Measurements from ENCODE around the gene FNDC3A. TPM values are rescaled to one million over a fixed set of nuclear protein-coding genes. Genes with fewer than 3 reads are reported as not detected.
A peak's percentile ranks its signal among the peaks of the same experiment; 100 is the strongest.

The FNDC3A gene
- total RNA-seq, 1 donor: 50.7 TPM

DNA sequence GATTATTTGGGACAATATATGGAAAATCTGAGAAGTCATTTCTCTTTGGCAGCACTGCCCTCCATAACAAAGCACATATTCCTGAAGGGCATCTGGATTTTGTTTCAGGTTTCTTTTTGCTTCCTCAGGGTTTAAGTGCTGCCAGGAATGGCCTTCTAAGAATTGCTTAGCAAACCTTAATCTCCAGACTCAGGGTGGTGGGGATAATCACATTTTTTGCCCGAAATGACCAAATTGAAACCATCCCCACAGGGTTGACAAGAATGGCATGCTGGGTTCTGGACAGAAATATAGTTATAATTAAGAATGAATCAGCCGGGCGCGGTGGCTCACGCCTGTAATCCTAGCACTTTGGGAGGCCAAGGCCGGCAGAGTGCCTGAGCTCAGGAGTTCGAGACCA is 265.6 kb downstream of the FNDC3A start:
- Histone ChIP-seq H3K27ac (ENCODE audit: low read depth, low read length) (no peak overlapping the region), H3K9me3 (ENCODE audit: low read depth, low read length) (no peaks in the 10 kb centered on the region), H3K4me2 (ENCODE audit: insufficient read depth, low read length) (no peak overlapping the region), H3K4me1 (ENCODE audit: insufficient read depth, low read length) (no peaks in the 10 kb centered on the region), H3K4me3 (ENCODE audit: insufficient read depth, low read length) (no peak overlapping the region), H3K27me3 (ENCODE audit: insufficient read depth, low read length) (peaks cover 3% of the 10 kb centered on the region), H3K79me2 (ENCODE audit: insufficient read depth, low read length) (no peaks in the 10 kb centered on the region), H2AFZ (ENCODE audit: low read length) (no peak overlapping the region), H4K20me1 (ENCODE audit: insufficient read depth, low read length) (no peaks in the 10 kb centered on the region), H3K36me3 (ENCODE audit: insufficient read depth, low read length) (no peaks in the 10 kb centered on the region)
- no peak for TF ChIP-seq CTCF (IDR thresholded peaks at IDR 0.05; ENCODE audit: extremely low read depth, low read depth, low read length)
- DNase-seq (ENCODE audit: insufficient read length, low spot score, missing footprints): no peak

GRCh38 chr13:49245101-49245500 is 269.4 kb downstream of the FNDC3A start:
- Histone ChIP-seq H3K4me2 (ENCODE audit: insufficient read depth, low read length) (no peak overlapping the region), H3K27ac (ENCODE audit: low read depth, low read length) (no peak overlapping the region), H3K27me3 (ENCODE audit: insufficient read depth, low read length) (peaks cover 3% of the 10 kb centered on the region), H3K4me3 (ENCODE audit: insufficient read depth, low read length) (no peak overlapping the region), H2AFZ (ENCODE audit: low read length) (no peak overlapping the region), H3K9me3 (ENCODE audit: low read depth, low read length) (no peaks in the 10 kb centered on the region), H3K4me1 (ENCODE audit: insufficient read depth, low read length) (peaks cover 11% of the 10 kb centered on the region), H3K79me2 (ENCODE audit: insufficient read depth, low read length) (peaks cover 21% of the 10 kb centered on the region), H4K20me1 (ENCODE audit: insufficient read depth, low read length) (no peaks in the 10 kb centered on the region), H3K36me3 (ENCODE audit: insufficient read depth, low read length) (no peaks in the 10 kb centered on the region)
- TF ChIP-seq CTCF (IDR thresholded peaks at IDR 0.05; ENCODE audit: extremely low read depth, low read depth, low read length): no peak
- no peak for DNase-seq (ENCODE audit: insufficient read length, low spot score, missing footprints)

GRCh38 chr13:49246850-49247642 is 271.3 kb downstream of the FNDC3A start:
- H3K9me3 ChIP-seq (ENCODE audit: low read depth, low read length): no peaks in the 10 kb centered on the region
- H3K27me3 ChIP-seq (ENCODE audit: insufficient read depth, low read length): peaks cover 3% of the 10 kb centered on the region
- H4K20me1 ChIP-seq (ENCODE audit: insufficient read depth, low read length): no peaks in the 10 kb centered on the region
- TF ChIP-seq CTCF (IDR thresholded peaks at IDR 0.05; ENCODE audit: extremely low read depth, low read depth, low read length): no peak
- peaks cover 11% of the 10 kb centered on the region for H3K4me1 ChIP-seq (ENCODE audit: insufficient read depth, low read length)
- peak; percentile 72 for DNase-seq (ENCODE audit: insufficient read length, low spot score, missing footprints)
- peak overlapping the region; percentile 99 for H2AFZ ChIP-seq (ENCODE audit: low read length)
- H3K4me3 ChIP-seq (ENCODE audit: insufficient read depth, low read length): peak overlapping the region; percentile 89
- peaks cover 28% of the 10 kb centered on the region for H3K79me2 ChIP-seq (ENCODE audit: insufficient read depth, low read length)
- H3K27ac ChIP-seq (ENCODE audit: low read depth, low read length): peak overlapping the region; percentile 91
- H3K4me2 ChIP-seq (ENCODE audit: insufficient read depth, low read length): peak overlapping the region; percentile 99
- H3K36me3 ChIP-seq (ENCODE audit: insufficient read depth, low read length): no peaks in the 10 kb centered on the region
